Astrocyte (in vitro differentiated cells and primary cell): ENCODE data around the gene MARF1.

Source experiments
- EZH2 ChIP-seq: IDR thresholded peaks from 2 replicates; pipeline ENCODE4 v1.6.1; 2012; ENCODE audit warnings: mild to moderate bottlenecking, low read length, inconsistent platforms; ENCODE audit not compliant: insufficient read depth
- TF ChIP-seq, protein P1 (sequence below): IDR thresholded peaks from 2 replicates; pipeline ENCODE4 v1.5.1; 2011; ENCODE audit warnings: low read depth, mild to moderate bottlenecking, inconsistent platforms, low read length, moderate library complexity; ENCODE audit not compliant: insufficient read depth

DNA sequence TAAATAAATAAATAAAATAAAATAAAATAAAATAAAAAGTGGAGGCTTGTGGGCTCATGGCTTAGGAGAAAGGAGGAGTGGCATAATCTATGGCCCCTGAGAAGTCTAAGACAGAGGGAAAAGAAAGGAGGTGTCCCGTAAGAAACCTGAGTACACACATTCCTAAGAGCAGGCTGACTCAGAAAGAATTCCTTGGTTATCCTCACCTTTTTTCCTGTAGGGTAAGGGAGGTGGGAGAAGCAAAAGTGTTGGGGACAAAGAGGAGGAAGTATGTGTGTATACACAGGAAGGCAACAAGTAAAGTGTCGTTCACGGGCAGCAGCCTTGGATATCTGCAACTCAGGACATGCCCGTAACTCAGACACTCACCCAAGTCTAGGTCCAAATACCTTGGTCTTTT lies 29.3 kb downstream of the MARF1 start:
- TF ChIP-seq, protein P1, sequence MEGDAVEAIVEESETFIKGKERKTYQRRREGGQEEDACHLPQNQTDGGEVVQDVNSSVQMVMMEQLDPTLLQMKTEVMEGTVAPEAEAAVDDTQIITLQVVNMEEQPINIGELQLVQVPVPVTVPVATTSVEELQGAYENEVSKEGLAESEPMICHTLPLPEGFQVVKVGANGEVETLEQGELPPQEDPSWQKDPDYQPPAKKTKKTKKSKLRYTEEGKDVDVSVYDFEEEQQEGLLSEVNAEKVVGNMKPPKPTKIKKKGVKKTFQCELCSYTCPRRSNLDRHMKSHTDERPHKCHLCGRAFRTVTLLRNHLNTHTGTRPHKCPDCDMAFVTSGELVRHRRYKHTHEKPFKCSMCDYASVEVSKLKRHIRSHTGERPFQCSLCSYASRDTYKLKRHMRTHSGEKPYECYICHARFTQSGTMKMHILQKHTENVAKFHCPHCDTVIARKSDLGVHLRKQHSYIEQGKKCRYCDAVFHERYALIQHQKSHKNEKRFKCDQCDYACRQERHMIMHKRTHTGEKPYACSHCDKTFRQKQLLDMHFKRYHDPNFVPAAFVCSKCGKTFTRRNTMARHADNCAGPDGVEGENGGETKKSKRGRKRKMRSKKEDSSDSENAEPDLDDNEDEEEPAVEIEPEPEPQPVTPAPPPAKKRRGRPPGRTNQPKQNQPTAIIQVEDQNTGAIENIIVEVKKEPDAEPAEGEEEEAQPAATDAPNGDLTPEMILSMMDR: no peak
- no peak for TF ChIP-seq EZH2
